Mesenchymal stem cell (in vitro differentiated cells and primary cell): ENCODE data around the gene RGS9.

Experiments used
- DNase-seq: peaks from one replicate; pipeline ENCODE4 v3.0.0-alpha.2; 2013
- H2AFZ ChIP-seq: one replicate; pipeline ENCODE4 v1.6.1; 2013; ENCODE audit warnings: low read depth, mild to moderate bottlenecking, control low read depth, inconsistent platforms, low read length, moderate library complexity
- H2AK5ac ChIP-seq: 2 replicates; pipeline ENCODE4 v1.6.1; 2013; ENCODE audit warnings: low read length, moderate library complexity, mild to moderate bottlenecking, inconsistent platforms; ENCODE audit not compliant: severe bottlenecking
- H2BK120ac ChIP-seq: one replicate; pipeline ENCODE4 v1.6.1; 2013; ENCODE audit warnings: low read depth, mild to moderate bottlenecking, inconsistent platforms, low read length, moderate library complexity
- H2BK12ac ChIP-seq, 2 experiments: one replicate each; pipeline ENCODE4 v1.6.1; 2013; ENCODE audit warnings: inconsistent platforms in 2 of 2, low read length in 2 of 2, mild to moderate bottlenecking in 2 of 2, moderate library complexity in 2 of 2, control low read depth in 1 of 2
- H2BK15ac ChIP-seq: one replicate; pipeline ENCODE4 v1.6.1; 2013; ENCODE audit warnings: mild to moderate bottlenecking, low read depth, inconsistent platforms; ENCODE audit not compliant: poor library complexity, severe bottlenecking
- H2BK5ac ChIP-seq: 2 replicates; pipeline ENCODE4 v1.6.1; 2013; ENCODE audit warnings: low read depth, mild to moderate bottlenecking, low read length, control low read depth, inconsistent platforms; ENCODE audit not compliant: poor library complexity, severe bottlenecking
- H3K14ac ChIP-seq, 2 experiments: one replicate each; pipeline ENCODE4 v1.6.1; 2013; ENCODE audit warnings: inconsistent platforms in 2 of 2, low read length in 2 of 2, control low read depth in 1 of 2, mild to moderate bottlenecking in 1 of 2, moderate library complexity in 1 of 2
- H3K18ac ChIP-seq, 2 experiments: one replicate each; pipeline ENCODE4 v1.6.1; 2013; ENCODE audit warnings: inconsistent platforms in 2 of 2, low read length in 2 of 2, control low read depth in 1 of 2, low read depth in 1 of 2, mild to moderate bottlenecking in 1 of 2
- H3K23ac ChIP-seq, 2 experiments: one replicate each; pipeline ENCODE4 v1.6.1; 2013; ENCODE audit warnings: inconsistent platforms in 2 of 2, low read length in 2 of 2, mild to moderate bottlenecking in 2 of 2, moderate library complexity in 2 of 2, control low read depth in 1 of 2
- H3K27ac ChIP-seq: 2 replicates; pipeline ENCODE4 v1.5.1; 2013; ENCODE audit warnings: mild to moderate bottlenecking, moderate library complexity, low read length, control low read depth, inconsistent platforms; ENCODE audit not compliant: poor library complexity, severe bottlenecking
- H3K27me3 ChIP-seq, 2 experiments: 2 replicates each; pipeline versions ENCODE4 v1.6.1 to v1.7.0; 2013; ENCODE audit warnings: low read length in 2 of 2, mild to moderate bottlenecking in 2 of 2, moderate library complexity in 2 of 2, control low read depth in 1 of 2, inconsistent platforms in 1 of 2; ENCODE audit not compliant: control insufficient read depth in 1 of 2, insufficient read depth in 1 of 2
- H3K36me3 ChIP-seq, 2 experiments: 2 replicates each; pipeline versions ENCODE4 v1.6.1 to v1.7.0; 2013; ENCODE audit warnings: low read length in 2 of 2, control low read depth in 1 of 2, inconsistent platforms in 1 of 2, low read depth in 1 of 2, mild to moderate bottlenecking in 1 of 2; ENCODE audit not compliant: insufficient read depth in 2 of 2, control insufficient read depth in 1 of 2
- H3K4ac ChIP-seq, 2 experiments: one replicate each; pipeline ENCODE4 v1.6.1; 2013; ENCODE audit warnings: inconsistent platforms in 2 of 2, low read length in 2 of 2, mild to moderate bottlenecking in 2 of 2, moderate library complexity in 2 of 2, control low read depth in 1 of 2, low read depth in 1 of 2
- H3K4me1 ChIP-seq: 2 replicates; pipeline ENCODE4 v1.6.1; 2013; ENCODE audit warnings: low read depth, low read length, control low read depth; ENCODE audit not compliant: control insufficient read depth, insufficient read depth
- H3K4me2 ChIP-seq: 2 replicates; pipeline ENCODE4 v1.6.1; 2013; ENCODE audit warnings: low read length, mild to moderate bottlenecking, inconsistent platforms; ENCODE audit not compliant: poor library complexity, severe bottlenecking
- H3K4me3 ChIP-seq, 2 experiments: 2 replicates each; pipeline versions ENCODE4 v1.5.1 to v1.7.0; 2013; ENCODE audit warnings: low read length in 2 of 2, mild to moderate bottlenecking in 2 of 2, control low read depth in 1 of 2, low read depth in 1 of 2; ENCODE audit not compliant: insufficient read depth in 1 of 2
- H3K79me1 ChIP-seq: replicated peaks from 2 replicates; pipeline ENCODE4 v1.6.1; 2013; ENCODE audit warnings: mild to moderate bottlenecking, control low read depth, low read length, inconsistent platforms; ENCODE audit not compliant: poor library complexity, severe bottlenecking
- H3K9ac ChIP-seq: 2 replicates; pipeline ENCODE4 v1.7.0; 2013; ENCODE audit warnings: mild to moderate bottlenecking, low read length, moderate library complexity
- H3K9me3 ChIP-seq: 2 replicates; pipeline ENCODE4 v1.7.0; 2013; ENCODE audit warnings: mild to moderate bottlenecking, low read length; ENCODE audit not compliant: control insufficient read depth
- H4K8ac ChIP-seq: one replicate; pipeline ENCODE4 v1.6.1; 2013; ENCODE audit warnings: inconsistent platforms, mild to moderate bottlenecking, low read length, moderate library complexity
- H4K91ac ChIP-seq: one replicate; pipeline ENCODE4 v1.6.1; 2013; ENCODE audit warnings: mild to moderate bottlenecking, low read length, inconsistent platforms
- WGBS: methylation state at CpG from one replicate; pipeline ENCODE4 v1.1.7; 2013; ENCODE audit warnings: mixed read lengths; 5-methylcytosine and 5-hydroxymethylcytosine counted together

RGS9 gene

GRCh38 chr17:65167566-65167965 is 30.4 kb downstream of the RGS9 start:
- 87% methylated on average over 8 of the region's 8 CpGs for WGBS
- Histone ChIP-seq H3K18ac (no peak overlapping the region), H2BK12ac (peak overlapping the region in 1 of 2 experiments; percentile 25), H3K27me3 (peaks cover 0 to 13% of the 10 kb centered on the region in 2 experiments), H3K4me2 (no peak overlapping the region), H3K27ac (no peak overlapping the region), H3K4me3 (no peak overlapping the region), H4K8ac (no peak overlapping the region), H2AK5ac (no peak overlapping the region), H3K23ac (no peak overlapping the region), H3K9ac (no peak overlapping the region), H4K91ac (no peak overlapping the region), H3K36me3 (no peaks in the 10 kb centered on the region), H3K9me3 (no peaks in the 10 kb centered on the region), H3K14ac (no peak overlapping the region), H3K4me1 (peaks cover 6% of the 10 kb centered on the region), H3K79me1 (no peaks in the 10 kb centered on the region), H2BK15ac (no peak overlapping the region), H2AFZ (no peak overlapping the region), H2BK5ac (no peak overlapping the region), H2BK120ac (no peak overlapping the region), H3K4ac (no peak overlapping the region)
- DNase-seq, result no peak

GRCh38 chr17:65169691-65170090 is 32.5 kb downstream of the RGS9 start:
- no peak overlapping the region for H3K9ac ChIP-seq
- H4K8ac ChIP-seq, result no peak overlapping the region
- 95% methylated on average over 3 of the region's 3 CpGs for WGBS
- no peak overlapping the region for H2BK5ac ChIP-seq
- no peaks in the 10 kb centered on the region for H3K9me3 ChIP-seq
- peaks cover 0 to 13% of the 10 kb centered on the region in 2 experiments for H3K27me3 ChIP-seq
- no peak overlapping the region for H3K4me3 ChIP-seq
- H3K18ac ChIP-seq, result no peak overlapping the region
- no peaks in the 10 kb centered on the region for H3K36me3 ChIP-seq
- H2AK5ac ChIP-seq, result no peak overlapping the region
- H3K4me2 ChIP-seq, result no peak overlapping the region
- H2AFZ ChIP-seq, result no peak overlapping the region
- H3K4ac ChIP-seq, result no peak overlapping the region
- H3K23ac ChIP-seq, result no peak overlapping the region
- no peaks in the 10 kb centered on the region for H3K79me1 ChIP-seq
- H3K14ac ChIP-seq, result no peak overlapping the region
- no peak overlapping the region for H2BK12ac ChIP-seq
- H3K4me1 ChIP-seq, result peaks cover 14% of the 10 kb centered on the region
- no peak overlapping the region for H2BK120ac ChIP-seq
- DNase-seq, result no peak
- H3K27ac ChIP-seq, result no peak overlapping the region
- no peak overlapping the region for H2BK15ac ChIP-seq
- H4K91ac ChIP-seq, result no peak overlapping the region

- no peak overlapping the region for H3K23ac ChIP-seq
- no peak overlapping the region for H2BK12ac ChIP-seq
- no peak overlapping the region for H2AK5ac ChIP-seq
- H3K4ac ChIP-seq, result no peak overlapping the region
- no peak overlapping the region for H3K14ac ChIP-seq
- H2BK120ac ChIP-seq, result no peak overlapping the region
- no peak overlapping the region for H2AFZ ChIP-seq
- no peaks in the 10 kb centered on the region for H3K79me1 ChIP-seq
- H3K36me3 ChIP-seq, result no peaks in the 10 kb centered on the region
- no peak overlapping the region for H3K27ac ChIP-seq
- H3K9me3 ChIP-seq, result no peaks in the 10 kb centered on the region
- peak overlapping the region; percentile 19 for H4K91ac ChIP-seq
- no peak overlapping the region for H2BK15ac ChIP-seq
- H3K4me1 ChIP-seq, result peaks cover 14% of the 10 kb centered on the region
- no peak overlapping the region for H4K8ac ChIP-seq
- WGBS, result 86% methylated on average over 10 of the region's 10 CpGs
- peaks cover 0 to 14% of the 10 kb centered on the region in 2 experiments for H3K27me3 ChIP-seq
- H3K9ac ChIP-seq, result no peak overlapping the region
- H3K18ac ChIP-seq, result no peak overlapping the region
- no peak overlapping the region for H2BK5ac ChIP-seq
- H3K4me3 ChIP-seq, result no peak overlapping the region
- H3K4me2 ChIP-seq, result no peak overlapping the region
- peak; percentile 60 for DNase-seq
These were observed 33.7 kb downstream of the RGS9 start for GRCh38 chr17:65170839-65171238.

- no peak overlapping the region for H2BK5ac ChIP-seq
- H2BK120ac ChIP-seq, result no peak overlapping the region
- H2AFZ ChIP-seq, result no peak overlapping the region
- peak overlapping the region; percentile 74 for H4K91ac ChIP-seq
- H3K4me2 ChIP-seq, result no peak overlapping the region
- DNase-seq, result no peak
- peak overlapping the region in 1 of 2 experiments; percentile 67 for H2BK12ac ChIP-seq
- no peak overlapping the region for H2AK5ac ChIP-seq
- no peaks in the 10 kb centered on the region for H3K9me3 ChIP-seq
- H3K4me1 ChIP-seq, result peaks cover 14% of the 10 kb centered on the region
- peak overlapping the region; percentile 23 for H4K8ac ChIP-seq
- no peak overlapping the region for H3K4me3 ChIP-seq
- H3K79me1 ChIP-seq, result no peaks in the 10 kb centered on the region
- no peak overlapping the region for H3K4ac ChIP-seq
- H3K27ac ChIP-seq, result no peak overlapping the region
- H3K23ac ChIP-seq, result no peak overlapping the region
- H3K36me3 ChIP-seq, result no peaks in the 10 kb centered on the region
- H2BK15ac ChIP-seq, result no peak overlapping the region
- H3K18ac ChIP-seq, result peak overlapping the region in 1 of 2 experiments; percentile 60
- no peak overlapping the region for H3K9ac ChIP-seq
- WGBS, result 80% methylated on average over 3 of the region's 4 CpGs
- peaks cover 0 to 16% of the 10 kb centered on the region in 2 experiments for H3K27me3 ChIP-seq
- H3K14ac ChIP-seq, result no peak overlapping the region
These were observed 34.6 kb downstream of the RGS9 start for GRCh38 chr17:65171752-65172151.
